COLO829 (cell line): Measurements from ENCODE around the gene POMGNT2.

ENCODE experiments used
- DNase-seq: peaks from one replicate; pipeline ENCODE4 v3.0.0; 2012; ENCODE audit warnings: low spot score

The POMGNT2 gene

GRCh38 chr3:43105596-43106292, at the start of gene POMGNT2:
POMGNT2 (minus strand) TSS chr3:43106079; CDS start chr3:43081431, 24,648 bp downstream.
- DNase-seq: peak; percentile 95

DNA sequence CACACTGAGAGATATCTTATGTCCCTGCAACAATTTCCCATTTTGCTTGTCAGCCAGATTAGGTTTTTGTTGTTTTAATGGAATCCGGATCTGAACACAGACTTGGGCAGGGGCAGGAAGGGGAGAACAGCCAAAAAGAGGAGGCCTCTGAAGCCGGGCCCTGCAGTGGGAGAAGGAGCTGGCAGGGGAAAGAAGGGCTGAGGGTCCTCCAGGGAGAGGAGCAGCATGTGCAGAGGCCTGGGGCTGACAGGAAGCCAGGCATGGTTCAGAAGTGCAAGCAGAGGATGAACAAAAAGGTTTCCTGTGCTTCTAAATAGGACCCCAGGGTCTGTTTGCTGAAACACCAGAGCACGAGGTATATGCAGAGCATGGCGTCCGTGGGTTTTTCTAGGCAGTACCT, 49.1 kb upstream of the POMGNT2 start:
- DNase-seq: no peak

DNA sequence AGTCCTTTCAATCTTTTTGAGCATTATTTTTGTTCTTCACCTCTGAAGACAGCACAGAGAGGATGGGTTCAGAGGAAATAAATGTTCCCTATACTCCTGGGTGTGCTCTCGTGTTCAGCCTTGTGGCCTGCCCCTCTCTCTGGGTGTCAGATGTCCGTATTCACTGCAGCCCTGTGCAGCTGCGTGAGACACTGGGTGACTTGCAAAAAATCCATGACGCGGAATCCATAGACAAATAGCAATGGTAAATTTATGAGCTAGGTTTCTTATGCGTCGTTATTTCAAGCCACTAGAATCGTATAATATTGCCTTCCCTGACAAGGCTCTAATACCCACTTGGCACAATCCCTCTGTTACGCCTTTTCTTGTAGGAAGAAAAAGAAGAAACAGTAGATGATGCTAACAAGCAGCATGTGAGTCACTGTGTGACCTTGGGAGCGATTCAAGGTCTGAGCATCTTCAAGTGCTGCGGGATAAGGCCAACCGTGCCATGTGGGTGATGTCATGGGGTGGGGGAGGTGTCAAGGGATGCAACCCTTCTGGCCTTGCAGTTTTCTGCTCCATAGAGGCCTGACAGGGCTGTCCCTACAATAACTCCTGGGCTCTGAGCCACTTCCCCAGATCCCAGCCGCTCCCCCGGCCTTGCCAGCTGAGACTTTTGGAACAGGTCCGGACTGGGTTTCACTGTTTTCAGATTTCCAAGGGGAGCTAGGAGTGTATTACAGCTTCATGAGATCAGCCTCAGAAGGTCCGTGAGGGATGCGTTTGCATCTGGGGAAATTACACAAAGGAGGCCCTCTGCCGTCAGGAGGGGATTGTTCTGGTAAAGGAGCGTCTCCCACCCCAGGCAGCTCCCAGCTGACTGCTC, 47.6 kb upstream of the POMGNT2 start:
- no peak for DNase-seq

DNA sequence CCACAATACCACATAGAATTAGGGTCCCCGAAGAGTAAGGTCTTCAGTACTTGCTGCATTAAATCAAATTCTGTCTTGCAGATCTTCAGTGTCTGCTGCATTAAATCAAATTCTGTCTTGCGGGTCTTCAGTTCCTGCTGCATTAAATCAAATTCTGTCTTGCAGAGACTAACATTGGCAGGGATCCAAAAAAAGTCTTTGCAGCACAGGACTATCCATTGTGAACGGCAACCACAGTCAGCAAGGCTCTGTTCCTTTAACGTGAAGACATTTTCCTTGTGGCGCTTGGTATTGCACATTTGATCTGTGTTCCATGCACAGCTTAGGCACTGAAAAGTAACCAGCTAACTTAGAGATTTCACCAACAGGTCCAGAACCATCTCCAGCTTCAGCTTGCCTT, 46.8 kb upstream of the POMGNT2 start:
- peak; percentile 60 for DNase-seq

GRCh38 chr3:43148033-43148432, 42.2 kb upstream of the POMGNT2 start:
- no peak for DNase-seq

DNA sequence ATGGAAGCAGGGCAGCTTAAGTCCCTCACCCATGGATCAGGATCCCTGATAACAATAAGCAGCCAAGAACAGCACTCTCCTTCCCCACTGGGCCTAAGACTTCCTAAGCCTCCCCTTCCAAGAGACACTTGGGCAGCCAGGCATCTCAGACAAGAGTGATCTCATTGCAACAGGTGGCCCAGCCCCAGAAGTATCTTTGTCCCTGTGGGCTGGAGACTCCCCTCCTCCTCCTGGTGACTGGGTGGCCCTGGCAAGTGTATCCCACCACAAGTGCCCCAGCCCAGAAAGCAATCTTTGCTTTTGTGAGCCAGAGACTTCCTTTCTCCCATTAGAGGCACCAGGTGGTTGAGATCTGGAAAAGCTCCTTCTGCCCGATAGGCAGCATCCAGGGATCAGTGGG, 40.7 kb upstream of the POMGNT2 start:
- no peak for DNase-seq

GRCh38 chr3:43144761-43145490, 39.0 kb upstream of the POMGNT2 start:
- DNase-seq: no peak

- no peak for DNase-seq
Observed at GRCh38 chr3:43142472-43142871, 36.6 kb upstream of the POMGNT2 start.

DNA sequence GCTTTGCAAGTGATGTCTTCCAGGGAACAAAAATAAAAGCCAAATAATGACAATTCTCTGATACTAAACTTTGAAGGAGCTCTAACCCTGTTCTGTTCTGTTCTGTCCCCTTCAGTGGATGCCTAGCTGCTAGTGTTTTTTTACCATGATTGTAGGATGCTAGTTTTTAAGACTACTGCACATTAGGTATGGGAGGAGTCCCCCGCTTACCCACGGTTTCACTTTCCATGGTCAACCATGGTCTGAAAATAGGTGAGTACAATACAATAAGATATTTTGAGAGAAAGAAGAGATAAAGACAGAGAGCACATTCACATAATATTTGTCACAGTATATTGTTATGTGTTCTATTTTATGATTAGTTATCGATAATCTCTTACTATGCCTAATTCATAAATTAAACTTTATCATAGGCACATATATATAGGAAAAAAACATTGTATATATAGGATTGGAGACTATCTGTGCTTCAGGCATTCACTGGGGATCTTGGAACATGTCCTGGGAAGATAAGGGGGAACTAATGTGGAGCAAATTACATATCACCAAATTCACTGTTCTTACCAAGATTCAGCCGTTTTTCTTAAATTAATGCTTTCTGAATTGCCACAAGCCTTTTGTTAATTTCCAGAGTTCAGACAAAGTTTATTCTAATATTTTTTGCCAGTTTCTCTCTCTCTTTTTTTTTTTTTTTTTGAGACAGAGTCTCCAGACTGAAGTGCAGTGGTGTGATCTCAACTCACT, 32.8 kb upstream of the POMGNT2 start:
- no peak for DNase-seq

DNA sequence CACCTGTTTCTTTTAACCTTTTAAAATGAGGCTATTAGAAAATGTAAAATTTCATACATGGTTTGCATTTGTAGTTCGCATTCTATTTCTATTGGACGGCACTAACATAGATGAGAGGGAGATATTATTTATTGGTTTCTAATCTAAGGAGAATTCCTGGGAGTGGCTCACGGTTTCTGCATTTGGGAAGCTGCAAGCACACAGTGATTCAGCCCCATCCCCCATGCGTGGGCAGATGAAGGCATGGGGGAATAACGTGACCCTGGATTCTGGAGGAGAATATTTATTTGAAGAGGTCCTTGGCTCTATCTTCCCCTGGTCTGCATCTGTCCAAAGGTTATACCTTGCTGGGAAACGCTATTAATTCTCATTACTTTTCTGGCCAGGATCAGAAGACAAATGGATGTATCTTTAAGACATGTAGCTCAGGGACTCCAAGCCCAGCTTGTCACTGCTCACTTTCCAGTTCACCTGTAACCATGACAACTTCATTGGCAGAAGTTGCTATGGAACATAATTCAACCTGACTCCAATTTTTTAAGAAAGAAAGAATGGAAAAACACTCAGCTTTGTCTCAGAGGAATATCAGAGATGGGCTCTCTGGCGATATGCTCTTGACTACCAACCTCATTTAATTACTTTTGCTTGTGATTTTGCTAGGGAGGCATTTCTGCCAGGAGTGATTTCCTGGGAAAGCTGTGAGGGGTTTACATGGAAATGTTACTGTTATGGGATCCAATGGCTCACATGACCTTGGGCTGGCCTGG, 27.2 kb upstream of the POMGNT2 start:
- DNase-seq: no peak

DNA sequence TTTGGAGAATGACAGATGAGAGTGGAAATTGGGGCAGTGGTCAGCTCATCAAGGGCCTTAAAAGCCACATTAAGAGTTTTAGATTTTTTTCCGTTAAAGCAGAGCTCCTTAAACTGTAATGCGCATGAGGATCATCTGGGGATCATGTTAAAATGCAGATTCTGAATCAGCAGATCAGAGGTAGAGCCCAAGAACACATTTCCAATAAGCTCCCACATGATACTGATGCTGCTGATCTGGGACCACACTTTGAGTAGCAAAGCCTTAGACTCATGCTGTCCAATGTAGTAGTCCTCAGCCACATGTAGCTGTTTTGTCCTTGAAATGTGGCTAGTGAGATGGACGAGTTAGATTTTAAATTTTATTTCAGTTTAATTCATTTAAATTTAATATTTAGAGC, 26.3 kb upstream of the POMGNT2 start:
- DNase-seq: no peak

- no peak for DNase-seq
Observed at GRCh38 chr3:43128464-43128863, 22.6 kb upstream of the POMGNT2 start.

- DNase-seq: no peak
Observed at GRCh38 chr3:43126536-43126935, 20.7 kb upstream of the POMGNT2 start.

DNA sequence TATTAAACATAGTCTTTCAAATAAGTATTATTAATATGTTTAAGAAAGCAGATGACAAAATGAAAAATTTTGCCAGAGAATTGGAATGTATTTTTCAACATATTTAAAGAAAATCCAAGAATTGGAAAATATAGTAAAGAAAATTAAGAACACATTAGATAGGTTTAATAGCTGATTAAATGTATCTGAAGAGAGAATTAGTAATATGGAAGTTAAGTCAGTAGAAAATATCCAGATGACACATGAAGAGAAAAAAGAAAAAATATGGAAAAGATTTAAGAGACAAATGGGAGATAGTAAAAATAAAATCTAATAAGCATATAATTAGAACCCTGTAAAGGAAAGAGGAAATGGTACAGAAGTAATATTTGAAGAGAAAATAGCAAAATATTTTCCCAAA, 18.0 kb upstream of the POMGNT2 start:
- DNase-seq: no peak

GRCh38 chr3:43120937-43121336, 15.1 kb upstream of the POMGNT2 start:
- DNase-seq: no peak

GRCh38 chr3:43117257-43117656, 11.4 kb upstream of the POMGNT2 start:
- no peak for DNase-seq

GRCh38 chr3:43113671-43114070, 7.8 kb upstream of the POMGNT2 start:
- no peak for DNase-seq

GRCh38 chr3:43106293-43106628, 382 bp upstream of the POMGNT2 start:
- no peak for DNase-seq

DNA sequence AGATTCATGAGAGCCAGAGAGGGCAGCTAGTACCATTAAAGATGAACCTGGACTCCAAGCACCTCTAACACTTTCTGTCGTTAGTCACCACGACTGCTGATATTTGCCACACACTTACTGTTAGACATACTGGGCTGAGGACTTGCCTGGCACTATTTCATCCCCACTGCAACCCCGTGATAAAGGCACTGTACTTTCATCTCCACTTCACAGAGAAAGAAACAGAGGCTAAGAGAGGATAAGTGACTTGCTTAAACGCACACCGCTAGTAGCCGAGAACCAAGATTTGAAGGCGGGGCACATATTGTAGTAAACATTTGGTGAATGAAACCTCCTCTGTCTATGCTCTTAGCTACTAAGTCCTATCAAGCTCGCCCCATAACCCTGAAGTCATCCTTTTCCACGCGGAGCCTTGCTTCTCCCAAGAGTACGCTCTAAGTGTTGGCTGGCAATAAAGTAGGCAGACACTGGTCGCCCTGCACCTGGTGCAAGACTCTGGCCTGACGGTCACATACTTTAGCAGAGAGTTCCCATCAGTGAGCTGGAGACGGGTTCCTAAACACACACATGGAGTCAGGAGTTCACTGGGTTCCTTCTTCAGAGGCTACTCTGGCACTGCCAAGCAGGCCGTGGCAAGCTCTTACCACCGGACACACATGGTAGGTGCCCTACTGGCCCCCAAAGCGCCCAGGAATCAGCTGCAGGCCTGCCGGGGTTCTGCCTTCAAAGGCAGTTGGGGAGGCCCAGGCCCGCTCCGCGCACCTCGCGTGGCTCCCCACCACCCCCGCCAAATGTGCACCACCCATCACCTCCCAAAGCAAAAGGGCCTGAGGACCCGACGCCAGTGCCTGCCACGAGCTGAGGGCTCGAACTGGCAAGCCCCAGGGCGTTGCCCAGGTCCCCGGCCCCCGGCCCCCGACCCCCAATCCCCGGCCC, 951 bp downstream of the POMGNT2 start:
- no peak for DNase-seq

DNA sequence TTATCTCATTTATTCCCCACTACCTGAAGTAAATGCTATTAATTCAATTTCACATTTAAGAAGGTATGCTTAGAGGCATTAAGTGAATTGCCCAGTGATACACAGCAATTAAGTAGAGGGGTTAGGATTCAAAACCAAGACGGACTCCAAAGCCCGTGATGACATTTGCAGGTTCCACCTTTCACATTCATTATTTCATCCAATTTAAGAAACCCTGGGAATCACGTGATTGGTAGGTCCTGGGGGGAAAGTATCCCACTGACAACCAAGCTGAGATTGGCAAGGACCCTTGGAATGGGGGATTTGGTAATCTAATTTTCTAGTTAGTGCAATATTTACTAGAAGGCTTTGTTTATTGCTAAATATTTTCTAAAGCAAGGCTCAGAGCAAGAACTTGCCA, 1.8 kb downstream of the POMGNT2 start:
- DNase-seq: no peak
